K562 (cell line): ENCODE data around the gene WASF3. TPM values are rescaled to one million over a fixed set of nuclear protein-coding genes. Genes with fewer than 3 reads are reported as not detected.

ENCODE experiments used
- ATAC-seq: fragments of 200-7000 bp; cut with Tn5 transposase; 3 replicates; pipeline ENCODE4 v1.9.1; 2020; ENCODE audit warnings: moderate library complexity
- BruUV-seq: library from RNA; stranded (reverse); fragments of 400-500 nt; replicated peaks from 2 replicates; lab custom pipeline; 2021; lab: Mats Ljungman, UMichigan
- CTCF ChIA-PET: fragments of 300-600 bp; formaldehyde crosslinking; extraction: SDS; loops from one replicate; lab custom pipeline; 2021; ENCODE audit warnings: low intra/inter-chr PET ratio; lab: Yijun Ruan, JAX
- POLR2A ChIA-PET: fragments of 300-600, 350-650 bp; sonication (Branson Sonifier 250); formaldehyde crosslinking; extraction: SDS; loops from one replicate; lab custom pipeline; 2021; ENCODE audit warnings: antibody characterized with exemption, inconsistent platforms; lab: Yijun Ruan, JAX
- DNase-seq, 4 experiments: peaks; one replicate each; pipeline versions ENCODE4 v3.0.0 to v3.0.0-alpha.2; 2011 to 2018; ENCODE audit warnings: low spot score in 3 of 4, mixed read lengths in 3 of 4; ENCODE audit errors: extremely low read depth in 1 of 4
- FAIRE-seq: peaks from 2 replicates; lab custom pipeline; 2011; peaks lifted over from hg19 to GRCh38; lab: Jason Lieb, UNC
- H2AFZ ChIP-seq: 2 replicates; pipeline ENCODE4 v1.6.0; 2011; ENCODE audit warnings: low read depth, low read length, control low read depth, inconsistent platforms
- H3K27ac ChIP-seq: fragments of 200-600 bp; 3 replicates; pipeline ENCODE4 v1.8.0; 2011; ENCODE audit warnings: low read depth, mild to moderate bottlenecking, control low read depth, inconsistent platforms, low read length, moderate library complexity, mixed read lengths; ENCODE audit errors: extremely low read depth
- H3K27me3 ChIP-seq, 2 experiments: fragments of 300-600 bp in 1 of 2; 2 replicates in 1 of 2; 3 replicates in 1 of 2; pipeline versions ENCODE4 v1.6.0 to v1.8.0; 2011; ENCODE audit warnings: inconsistent platforms in 2 of 2, low read length in 2 of 2, mild to moderate bottlenecking in 1 of 2, mixed read lengths in 1 of 2, moderate library complexity in 1 of 2; ENCODE audit not compliant: control insufficient read depth in 2 of 2, insufficient read depth in 2 of 2
- H3K36me3 ChIP-seq: fragments of 300-600 bp; 3 replicates; pipeline ENCODE4 v1.8.0; 2011; ENCODE audit warnings: mild to moderate bottlenecking, low read length, inconsistent platforms; ENCODE audit not compliant: control insufficient read depth, insufficient read depth
- H3K4me1 ChIP-seq, 2 experiments: fragments of 200-600 bp in 1 of 2; replicated peaks in 1 of 2; 2 replicates in 1 of 2; 3 replicates in 1 of 2; pipeline versions ENCODE4 v1.5.1 to v1.8.0; 2011; ENCODE audit warnings: inconsistent platforms in 2 of 2, low read length in 2 of 2, mild to moderate bottlenecking in 1 of 2, mixed read lengths in 1 of 2, moderate library complexity in 1 of 2; ENCODE audit not compliant: control insufficient read depth in 2 of 2, insufficient read depth in 2 of 2
- H3K4me2 ChIP-seq: 2 replicates; pipeline ENCODE4 v1.6.1; 2011; ENCODE audit warnings: low read length, control low read depth, inconsistent platforms, mixed read lengths; ENCODE audit not compliant: insufficient read depth
- H3K4me3 ChIP-seq: fragments of 200-600 bp; sonication (generic), shearing (Covaris generic); 2 replicates; pipeline ENCODE4 v1.5.1; 2016; ENCODE audit warnings: control low read depth, inconsistent platforms
- H3K79me2 ChIP-seq: fragments of 200-600 bp; 3 replicates; pipeline ENCODE4 v1.8.0; 2011; ENCODE audit warnings: low read length, inconsistent platforms; ENCODE audit not compliant: control insufficient read depth, insufficient read depth
- H3K9ac ChIP-seq, 2 experiments: 2 replicates each; pipeline versions ENCODE4 v1.6.0 to v1.6.1; 2011; ENCODE audit warnings: low read depth in 2 of 2, low read length in 2 of 2, control low read depth in 1 of 2, inconsistent platforms in 1 of 2, mild to moderate bottlenecking in 1 of 2, mixed read lengths in 1 of 2; ENCODE audit not compliant: insufficient read depth in 1 of 2
- H3K9me1 ChIP-seq: one replicate; pipeline ENCODE4 v1.6.0; 2011; ENCODE audit warnings: inconsistent platforms, mild to moderate bottlenecking, low read length, moderate library complexity; ENCODE audit not compliant: control insufficient read depth, insufficient read depth
- H3K9me3 ChIP-seq: replicated peaks from 2 replicates; pipeline ENCODE4 v1.5.1; 2011; ENCODE audit warnings: low read depth, low read length, inconsistent platforms; ENCODE audit not compliant: control insufficient read depth, insufficient read depth
- H4K20me1 ChIP-seq: replicated peaks from 2 replicates; pipeline ENCODE4 v1.6.1; 2011; ENCODE audit warnings: low read length, inconsistent platforms, mixed read lengths; ENCODE audit not compliant: control insufficient read depth, insufficient read depth
- CC2D1A ChIP-seq: fragments of 450-650 bp; IDR thresholded peaks from 2 replicates; pipeline ENCODE4 v1.6.1; 2017; ENCODE audit warnings: mild to moderate bottlenecking
- ELF4 ChIP-seq: fragments of 450-650 bp; formaldehyde crosslinking; IDR thresholded peaks from 2 replicates; pipeline ENCODE4 v1.4.0; 2022; ENCODE audit warnings: missing genetic modification characterization
- GTF2B ChIP-seq: IDR thresholded peaks from 2 replicates; pipeline ENCODE4 v1.6.1; 2011; ENCODE audit not compliant: insufficient read length; ENCODE audit errors: extremely low read depth
- HDAC6 ChIP-seq: IDR thresholded peaks from 2 replicates; pipeline ENCODE4 v1.6.1; 2012; ENCODE audit warnings: low read depth, mild to moderate bottlenecking, control low read depth, inconsistent platforms, low read length, moderate library complexity
- HES1 ChIP-seq: fragments of 450-650 bp; IDR thresholded peaks from 2 replicates; pipeline ENCODE4 v1.6.1; 2016; ENCODE audit warnings: low read depth, mild to moderate bottlenecking, moderate library complexity
- HMG20A ChIP-seq: fragments of 450-650 bp; formaldehyde crosslinking; conservative IDR thresholded peaks from 2 replicates; pipeline ENCODE4 v1.4.0; 2020; ENCODE audit warnings: mild to moderate bottlenecking, mixed read lengths
- HSF4 ChIP-seq: fragments of 250-450 bp; sonication (Bioruptor Pico); IDR thresholded peaks from 2 replicates; pipeline ENCODE4 v2.1.2; 2022; ENCODE audit warnings: mild to moderate bottlenecking, moderate library complexity, borderline replicate concordance
- MED1 ChIP-seq: sonication (generic); formaldehyde crosslinking; IDR thresholded peaks from 2 replicates; pipeline ENCODE4 v1.8.1; 2023; ENCODE audit warnings: missing genetic modification reagents, borderline replicate concordance
- MEF2A ChIP-seq: IDR thresholded peaks from 2 replicates; pipeline ENCODE4 v1.6.1; 2011; ENCODE audit warnings: low read depth, mild to moderate bottlenecking, low read length, moderate library complexity; ENCODE audit not compliant: control insufficient read depth
- MXD1 ChIP-seq: fragments of 250-450 bp; sonication (Bioruptor Pico); IDR thresholded peaks from 2 replicates; pipeline ENCODE4 v1.8.0; 2021; ENCODE audit warnings: borderline replicate concordance, mild to moderate bottlenecking, moderate library complexity; ENCODE audit not compliant: poor library complexity, severe bottlenecking
- NR2F6 ChIP-seq: fragments of 450-650 bp; formaldehyde crosslinking; IDR thresholded peaks from 2 replicates; pipeline ENCODE4 v1.4.0; 2020; ENCODE audit warnings: mild to moderate bottlenecking
- RNF219 ChIP-seq: fragments of 250-450 bp; sonication (Bioruptor Pico); IDR thresholded peaks from 2 replicates; pipeline ENCODE4 v1.5.0; 2022; ENCODE audit warnings: mild to moderate bottlenecking
- SETDB1 ChIP-seq: IDR thresholded peaks from one replicate; pipeline ENCODE4 v1.6.1; 2012; ENCODE audit warnings: low read length, control low read depth, inconsistent platforms
- TEAD4 ChIP-seq, 2 experiments: sonication (generic) in 1 of 2; formaldehyde crosslinking in 1 of 2; IDR thresholded peaks; 2 replicates each; pipeline versions ENCODE4 v1.6.1 to v1.8.0; 2012 to 2022; ENCODE audit warnings: borderline replicate concordance in 1 of 2, inconsistent platforms in 1 of 2, low read length in 1 of 2, mild to moderate bottlenecking in 1 of 2, missing genetic modification reagents in 1 of 2
- THAP7 ChIP-seq: fragments of 250-450 bp; sonication (Bioruptor Pico); IDR thresholded peaks from 2 replicates; pipeline ENCODE4 v1.5.0; 2021
- ZNF699 ChIP-seq: fragments of 250-450 bp; sonication (Bioruptor Pico); IDR thresholded peaks from 2 replicates; pipeline ENCODE4 v1.8.0; 2021; ENCODE audit warnings: mild to moderate bottlenecking, moderate library complexity; ENCODE audit not compliant: insufficient replicate concordance
- WGBS: fragments of 100-300 bp; shearing (Covaris generic); methylation state at CpG from one replicate; pipeline ENCODE4 v1.1.6; 2016; ENCODE audit warnings: low coverage, mixed read lengths; ENCODE audit not compliant: insufficient coverage; ENCODE audit errors: missing lambda C conversion rate; 5-methylcytosine and 5-hydroxymethylcytosine counted together
- in situ Hi-C: fragments of 300-500 bp; cut with MboI; formaldehyde crosslinking; loops from 4 replicates; pipeline ENCODE4 v1.15.0; 2018; ENCODE audit warnings: inconsistent platforms, mixed read lengths
- intact Hi-C: fragments of 100-400 bp; cut with micrococcal nuclease; formaldehyde crosslinking; loops from 2 replicates; pipeline ENCODE4 v1.14.2; 2022
- polyA plus RNA-seq, 8 experiments: library from polyadenylated mRNA; depleted of rRNA in 4 of 8; stranded (reverse) in 5 of 8; unstranded in 3 of 8; fragments of >200 nt; fragmentation: Nextera tagmentation in 2 of 8; fragmentation: Illumina TruSeq in 1 of 8; extraction: Ambion mirVana in 2 of 8; extraction: Trizol in 1 of 8; gene quantifications; 2 replicates each; pipeline versions ENCODE4 v1.2.1 to v1.2.3, GENCODE V29; 2011 to 2014; ENCODE audit warnings: inconsistent platforms in 1 of 8, missing spikeins in 1 of 8
- total RNA-seq, 7 experiments: library from RNA; depleted of rRNA in 6 of 7; stranded (reverse); fragments of >200 nt in 6 of 7; fragmentation: Illumina TruSeq in 2 of 7; extraction: Trizol in 2 of 7; gene quantifications; 2 replicates each; pipeline versions ENCODE4 v1.2.1 to v1.2.3, GENCODE V29; 2011 to 2021; ENCODE audit warnings: low replicate concordance in 1 of 7

WASF3 gene
- total and polyA plus RNA-seq, 9 of the 15 experiments (the other 6 are each of a cell fraction or from before 2014, with no cell fraction given), result 0.04 to 0.43 (median 0.11) TPM

GRCh38 chr13:26563713-26564112 is 6.2 kb downstream of the WASF3 start (continued):
- TF ChIP-seq HDAC6 (no peak), THAP7 (CRISPR knock-in tag) (no peak), MXD1 (no peak)

GRCh38 chr13:26568132-26568815 is 10.8 kb downstream of the WASF3 start:
- ATAC-seq (no peak), DNase-seq (no peak), FAIRE-seq (no peak)
- Histone ChIP-seq H3K79me2 (no peaks in the 10 kb centered on the region), H3K4me3 (no peak overlapping the region), H3K4me2 (no peak overlapping the region), H3K36me3 (no peaks in the 10 kb centered on the region), H3K27me3 (no peaks in the 10 kb centered on the region; a peak in 1 of 5 replicates), H3K27ac (no peak overlapping the region), H2AFZ (no peak overlapping the region), H3K9me3 (no peaks in the 10 kb centered on the region), H3K9ac (no peak overlapping the region), H4K20me1 (no peaks in the 10 kb centered on the region), H3K9me1 (no peaks in the 10 kb centered on the region), H3K4me1 (no peaks in the 10 kb centered on the region)
- no TSS peak for BruUV-seq
- ChIA-PET CTCF (no interaction called here), POLR2A (no interaction called here)
- intact Hi-C loops (no loop called here), in situ Hi-C loops (no loop called here)
- WGBS, result 0% methylated on average over 2 of the region's 2 CpGs
- TF ChIP-seq HES1 (no peak), HMG20A (CRISPR knock-in tag) (no peak), ELF4 (no peak), HSF4 (CRISPR knock-in tag) (no peak), MEF2A (no peak), NR2F6 (CRISPR knock-in tag) (no peak), MED1 (no peak), ZNF699 (CRISPR knock-in tag) (no peak), CC2D1A (no peak), TEAD4 (IDR thresholded peaks at IDR 0.05; ENCODE audit: low read length) (no peak), TEAD4 (CRISPR knock-in tag; IDR thresholded peaks at IDR 0.05; ENCODE audit: borderline replicate concordance) (no peak), RNF219 (no peak), GTF2B (no peak), SETDB1 (no peak)
